ENCODE measurements around the gene PPP1R17.

- TF ChIP-seq CTCF (conservative IDR thresholded peaks at IDR 0.05; ENCODE audit: low read length) (no peak), EZH2phosphoT487 (IDR thresholded peaks at IDR 0.05; ENCODE audit: borderline replicate concordance, low read depth, low read length) (no peak)
These were observed 35.0 kb upstream of the PPP1R17 start for GRCh38 chr7:31652063-31652326.

All from OCI-LY7 (cell line).